Measurements from ENCODE around the gene TRA2A.

DNA sequence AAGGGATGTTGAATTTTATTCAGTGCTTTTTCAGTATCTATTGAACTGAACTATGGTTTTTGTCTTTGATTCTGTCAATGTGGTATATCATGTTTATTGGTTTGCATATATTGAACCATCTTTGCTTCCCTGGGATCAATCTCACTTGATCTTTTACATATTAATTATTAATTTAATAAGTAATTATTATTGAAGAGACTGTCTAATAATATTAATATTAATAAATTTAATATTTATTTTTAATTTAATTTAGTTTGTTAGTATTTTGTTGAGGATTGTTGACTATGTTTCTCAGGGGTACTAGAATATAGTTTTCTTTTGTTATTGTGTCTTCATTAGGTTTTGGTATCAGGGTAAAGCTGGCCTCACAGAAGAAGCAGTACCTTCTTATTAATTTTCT is 26.5 kb upstream of the TRA2A start:
- TF ChIP-seq, protein P1, sequence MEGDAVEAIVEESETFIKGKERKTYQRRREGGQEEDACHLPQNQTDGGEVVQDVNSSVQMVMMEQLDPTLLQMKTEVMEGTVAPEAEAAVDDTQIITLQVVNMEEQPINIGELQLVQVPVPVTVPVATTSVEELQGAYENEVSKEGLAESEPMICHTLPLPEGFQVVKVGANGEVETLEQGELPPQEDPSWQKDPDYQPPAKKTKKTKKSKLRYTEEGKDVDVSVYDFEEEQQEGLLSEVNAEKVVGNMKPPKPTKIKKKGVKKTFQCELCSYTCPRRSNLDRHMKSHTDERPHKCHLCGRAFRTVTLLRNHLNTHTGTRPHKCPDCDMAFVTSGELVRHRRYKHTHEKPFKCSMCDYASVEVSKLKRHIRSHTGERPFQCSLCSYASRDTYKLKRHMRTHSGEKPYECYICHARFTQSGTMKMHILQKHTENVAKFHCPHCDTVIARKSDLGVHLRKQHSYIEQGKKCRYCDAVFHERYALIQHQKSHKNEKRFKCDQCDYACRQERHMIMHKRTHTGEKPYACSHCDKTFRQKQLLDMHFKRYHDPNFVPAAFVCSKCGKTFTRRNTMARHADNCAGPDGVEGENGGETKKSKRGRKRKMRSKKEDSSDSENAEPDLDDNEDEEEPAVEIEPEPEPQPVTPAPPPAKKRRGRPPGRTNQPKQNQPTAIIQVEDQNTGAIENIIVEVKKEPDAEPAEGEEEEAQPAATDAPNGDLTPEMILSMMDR (conservative IDR thresholded peaks at IDR 0.05; ENCODE audit: low read length) = no peak
- TF ChIP-seq EZH2phosphoT487 (IDR thresholded peaks at IDR 0.05; ENCODE audit: borderline replicate concordance) = no peak
